Hepatocyte (in vitro differentiated cells): ENCODE measurements around the gene AHNAK. TPM values are rescaled to one million over a fixed set of nuclear protein-coding genes. Genes with fewer than 3 reads are reported as not detected.
A peak's percentile ranks its signal among the peaks of the same experiment; 100 is the strongest.

Experiments
- DNase-seq: peaks from one replicate; pipeline ENCODE4 v3.0.0-alpha.2; 2016; ENCODE audit warnings: low spot score
- H2AFZ ChIP-seq: fragments of 200-600 bp; sonication (generic); 2 replicates; pipeline ENCODE4 v1.6.0; 2016; ENCODE audit warnings: antibody characterized with exemption, mild to moderate bottlenecking
- H3K27ac ChIP-seq: fragments of 200-600 bp; sonication (generic); 2 replicates; pipeline ENCODE4 v1.5.1; 2016; ENCODE audit warnings: mild to moderate bottlenecking
- H3K27me3 ChIP-seq: fragments of 200-600 bp; sonication (generic); 2 replicates; pipeline ENCODE4 v1.6.1; 2016
- H3K36me3 ChIP-seq: fragments of 200-600 bp; sonication (generic); replicated peaks from 2 replicates; pipeline ENCODE4 v1.5.1; 2016; ENCODE audit warnings: low read depth; ENCODE audit not compliant: insufficient read depth
- H3K4me1 ChIP-seq: fragments of 200-600 bp; sonication (generic); 2 replicates; pipeline ENCODE4 v1.5.1; 2016; ENCODE audit warnings: mild to moderate bottlenecking, moderate library complexity; ENCODE audit not compliant: insufficient read depth
- H3K4me2 ChIP-seq: fragments of 200-600 bp; sonication (generic); 2 replicates; pipeline ENCODE4 v1.6.0; 2016
- H3K4me3 ChIP-seq: fragments of 200-600 bp; sonication (generic); 2 replicates; pipeline ENCODE4 v1.5.1; 2016; ENCODE audit warnings: mild to moderate bottlenecking
- H3K79me2 ChIP-seq: fragments of 200-600 bp; sonication (generic); 2 replicates; pipeline ENCODE4 v1.6.0; 2017; ENCODE audit warnings: mild to moderate bottlenecking
- H3K9me2 ChIP-seq: fragments of 200-600 bp; sonication (generic); replicated peaks from 2 replicates; pipeline ENCODE4 v1.6.0; 2017; ENCODE audit warnings: mild to moderate bottlenecking; ENCODE audit not compliant: insufficient read depth
- H3K9me3 ChIP-seq: fragments of 200-600 bp; sonication (generic); 2 replicates; pipeline ENCODE4 v1.5.1; 2016; ENCODE audit warnings: low read depth, mild to moderate bottlenecking
- H4K20me1 ChIP-seq: fragments of 200-600 bp; sonication (generic); 2 replicates; pipeline ENCODE4 v1.6.0; 2016; ENCODE audit warnings: mild to moderate bottlenecking; ENCODE audit not compliant: insufficient read depth, poor library complexity, severe bottlenecking
- EZH2 ChIP-seq: fragments of 200-600 bp; sonication (generic); IDR thresholded peaks from 2 replicates; pipeline ENCODE4 v1.6.1; 2016; ENCODE audit warnings: antibody characterized with exemption, mild to moderate bottlenecking, borderline replicate concordance
- EZH2phosphoT487 ChIP-seq: fragments of 200-600 bp; sonication (generic); IDR thresholded peaks from one replicate; pipeline ENCODE4 v1.6.1; 2018; ENCODE audit warnings: antibody characterized with exemption, mild to moderate bottlenecking, low read depth, moderate library complexity; ENCODE audit not compliant: unreplicated experiment, severe bottlenecking
- WGBS: methylation state at CpG from one replicate; pipeline ENCODE4 v1.1.6; 2016; ENCODE audit warnings: low lambda C conversion rate; ENCODE audit errors: missing lambda C conversion rate; 5-methylcytosine and 5-hydroxymethylcytosine counted together
- polyA plus RNA-seq: library from polyadenylated mRNA; unstranded; fragments of >200 nt; fragmentation: Nextera tagmentation; extraction: Ambion mirVana; gene quantifications from 2 replicates; pipeline ENCODE4 v1.2.1, GENCODE V29; 2016
- total RNA-seq: library from RNA; depleted of rRNA; stranded (reverse); fragments of >200 nt; gene quantifications from 2 replicates; pipeline ENCODE4 v1.2.3, GENCODE V29; 2014
- TF ChIP-seq, protein P1 (sequence below): fragments of 200-600 bp; sonication (generic); IDR thresholded peaks from 2 replicates; pipeline ENCODE4 v1.5.1; 2016; ENCODE audit warnings: antibody characterized with exemption, mild to moderate bottlenecking; ENCODE audit not compliant: poor library complexity

AHNAK gene
- total and polyA plus RNA-seq, 2 experiments from 2014 or later, result 47.6 to 237 TPM

DNA sequence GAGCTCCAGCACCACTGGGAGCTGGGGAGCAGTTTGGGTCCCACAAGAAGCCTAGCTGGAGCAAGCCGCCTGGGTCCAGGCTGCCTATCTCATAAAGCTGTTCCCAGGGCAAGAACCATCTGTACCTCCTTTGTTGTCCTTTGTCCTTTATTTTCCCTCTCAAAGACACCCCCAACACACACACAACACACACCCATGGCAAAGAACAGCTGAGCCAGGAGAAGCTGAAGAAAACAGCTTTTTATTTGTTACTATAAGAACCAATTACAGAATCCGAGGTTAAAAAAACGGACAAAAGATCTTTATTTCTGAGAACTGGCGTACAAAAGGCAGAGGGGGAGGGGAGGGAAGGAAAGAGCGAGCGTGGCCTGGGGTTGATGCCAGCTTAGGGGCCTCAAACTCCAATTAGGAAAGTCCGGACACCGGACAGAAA lies 46.4 kb upstream of the AHNAK start:
- Histone ChIP-seq H3K4me2 (no peak overlapping the region), H3K79me2 (peaks cover 28% of the 10 kb centered on the region), H3K27me3 (no peaks in the 10 kb centered on the region), H3K4me1 (peaks cover 7% of the 10 kb centered on the region), H2AFZ (no peak overlapping the region), H3K27ac (peak overlapping the region; percentile 85), H3K36me3 (no peaks in the 10 kb centered on the region), H4K20me1 (no peaks in the 10 kb centered on the region), H3K4me3 (no peak overlapping the region), H3K9me2 (no peaks in the 10 kb centered on the region), H3K9me3 (no peaks in the 10 kb centered on the region)
- TF ChIP-seq, protein P1, sequence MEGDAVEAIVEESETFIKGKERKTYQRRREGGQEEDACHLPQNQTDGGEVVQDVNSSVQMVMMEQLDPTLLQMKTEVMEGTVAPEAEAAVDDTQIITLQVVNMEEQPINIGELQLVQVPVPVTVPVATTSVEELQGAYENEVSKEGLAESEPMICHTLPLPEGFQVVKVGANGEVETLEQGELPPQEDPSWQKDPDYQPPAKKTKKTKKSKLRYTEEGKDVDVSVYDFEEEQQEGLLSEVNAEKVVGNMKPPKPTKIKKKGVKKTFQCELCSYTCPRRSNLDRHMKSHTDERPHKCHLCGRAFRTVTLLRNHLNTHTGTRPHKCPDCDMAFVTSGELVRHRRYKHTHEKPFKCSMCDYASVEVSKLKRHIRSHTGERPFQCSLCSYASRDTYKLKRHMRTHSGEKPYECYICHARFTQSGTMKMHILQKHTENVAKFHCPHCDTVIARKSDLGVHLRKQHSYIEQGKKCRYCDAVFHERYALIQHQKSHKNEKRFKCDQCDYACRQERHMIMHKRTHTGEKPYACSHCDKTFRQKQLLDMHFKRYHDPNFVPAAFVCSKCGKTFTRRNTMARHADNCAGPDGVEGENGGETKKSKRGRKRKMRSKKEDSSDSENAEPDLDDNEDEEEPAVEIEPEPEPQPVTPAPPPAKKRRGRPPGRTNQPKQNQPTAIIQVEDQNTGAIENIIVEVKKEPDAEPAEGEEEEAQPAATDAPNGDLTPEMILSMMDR, result no peak
- no peak for TF ChIP-seq EZH2
- TF ChIP-seq EZH2phosphoT487, result no peak
- 89% methylated on average over 4 of the region's 8 CpGs for WGBS
- DNase-seq, result no peak

DNA sequence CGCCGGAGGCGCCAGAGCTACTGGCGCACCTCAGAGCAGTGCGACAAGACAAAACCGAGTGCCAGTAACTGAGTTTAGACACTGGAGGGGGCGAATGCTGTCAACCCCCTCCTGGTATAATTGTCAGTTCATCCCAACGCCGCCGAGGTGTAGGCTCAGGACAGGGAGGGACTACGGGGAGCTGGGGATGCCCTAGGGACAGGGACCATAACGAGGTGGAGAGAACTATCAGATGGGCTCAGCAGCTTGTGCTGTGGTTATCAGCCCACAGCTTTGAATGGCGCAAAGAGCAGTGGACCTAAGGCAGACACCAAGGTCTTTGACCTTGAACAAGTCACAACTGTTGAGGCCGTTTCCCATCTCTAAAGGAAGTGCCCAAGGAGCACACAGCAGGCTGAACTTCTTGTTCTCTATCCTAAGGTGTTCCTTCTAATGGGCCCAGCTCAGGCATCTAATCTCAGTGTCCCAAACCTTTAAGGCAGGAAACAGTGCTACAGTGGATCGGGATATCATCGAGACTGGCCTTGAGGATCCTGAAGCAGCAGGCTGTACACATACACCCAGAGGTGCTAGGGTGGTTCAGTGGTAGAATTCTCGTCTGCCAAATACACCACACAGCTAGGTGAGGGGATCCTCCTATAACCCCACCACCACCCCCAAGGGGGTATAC lies 45.7 kb upstream of the AHNAK start:
- H3K4me3 ChIP-seq, result peak overlapping the region; percentile 22

DNA sequence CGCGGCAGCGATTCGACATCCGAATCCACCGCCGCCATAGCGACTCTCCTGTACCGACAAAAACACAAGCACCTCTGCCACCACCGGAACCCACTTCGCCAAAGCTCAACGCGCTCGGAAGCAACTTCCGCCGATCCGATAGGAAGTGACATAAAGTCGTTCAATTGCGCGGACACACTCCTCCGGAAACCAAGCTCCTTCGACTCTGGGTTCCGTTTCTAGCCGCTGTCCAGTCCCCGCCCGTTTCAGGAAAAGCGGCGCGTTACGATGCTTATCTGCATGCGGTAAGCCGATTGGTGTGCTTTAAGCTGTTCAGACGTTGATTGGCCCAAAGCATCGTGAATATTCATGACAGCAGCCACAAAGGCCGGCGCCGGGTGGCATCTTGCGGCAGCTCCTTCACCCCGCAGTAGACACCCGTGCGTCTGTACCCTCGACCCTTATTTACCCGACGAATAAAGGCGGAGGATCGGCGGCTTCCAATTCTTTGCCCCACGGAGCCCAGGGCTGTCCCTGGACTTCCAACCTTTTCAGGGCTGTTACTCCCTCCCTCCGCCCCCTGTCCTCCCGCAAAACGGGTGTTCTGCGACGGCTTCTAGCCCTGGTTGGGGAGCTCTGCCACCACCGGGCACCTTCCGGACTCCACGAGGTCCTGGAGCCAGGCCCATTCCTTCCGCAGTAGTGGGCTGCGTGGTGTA lies 45.0 kb upstream of the AHNAK start, which contains the start of gene TUT1:
Gene TUT1, minus strand, starts transcription at position 76 of the 698 bp plus-strand sequence. Its CDS starts 38 bp downstream, at position 38.
- no peaks in the 10 kb centered on the region for H3K27me3 ChIP-seq
- H3K9me2 ChIP-seq, result no peaks in the 10 kb centered on the region
- no peak for TF ChIP-seq EZH2phosphoT487
- TF ChIP-seq, protein P1, result peak; percentile 18
- H3K27ac ChIP-seq, result peak within 1 kb of the TSS; percentile 88
- DNase-seq, result peak; percentile 98
- no peaks in the 10 kb centered on the region for H3K9me3 ChIP-seq
- peak within 1 kb of the TSS; percentile 85 for H3K4me2 ChIP-seq
- peaks cover 7% of the 10 kb centered on the region for H3K4me1 ChIP-seq
- peak within 1 kb of the TSS; percentile 65 for H3K4me3 ChIP-seq
- H3K36me3 ChIP-seq, result no peaks in the 10 kb centered on the region
- H4K20me1 ChIP-seq, result no peaks in the 10 kb centered on the region
- WGBS, result under 1% methylated on average over 58 of the region's 58 CpGs
- H2AFZ ChIP-seq, result peak within 1 kb of the TSS; percentile 55
- peaks cover 19% of the 10 kb centered on the region for H3K79me2 ChIP-seq

More for the DNA sequence above, 45.7 kb upstream of the AHNAK start:
- H3K79me2 ChIP-seq, result peaks cover 20% of the 10 kb centered on the region
- peak overlapping the region; percentile 85 for H3K27ac ChIP-seq
- peak overlapping the region; percentile 85 for H3K4me2 ChIP-seq
- H3K4me1 ChIP-seq, result peaks cover 7% of the 10 kb centered on the region
- H3K9me2 ChIP-seq, result no peaks in the 10 kb centered on the region
- H3K36me3 ChIP-seq, result no peaks in the 10 kb centered on the region
- TF ChIP-seq, protein P1, result no peak
- TF ChIP-seq EZH2phosphoT487, result no peak
- TF ChIP-seq EZH2, result no peak
- peak overlapping the region; percentile 41 for H2AFZ ChIP-seq
- H4K20me1 ChIP-seq, result no peaks in the 10 kb centered on the region
- H3K9me3 ChIP-seq, result no peaks in the 10 kb centered on the region
- no peaks in the 10 kb centered on the region for H3K27me3 ChIP-seq
- DNase-seq, result no peak
- WGBS, result 23% methylated on average over 17 of the region's 17 CpGs
